Breast epithelium (tissue), 4 donors: Measurements from ENCODE around the gene INTS6. TPM values are rescaled to one million over a fixed set of nuclear protein-coding genes. Genes with fewer than 3 reads are reported as not detected.

ENCODE experiments used
- DNase-seq, 2 donors: peaks; one replicate each; pipeline ENCODE4 v3.0.0-alpha.2; 2019; ENCODE audit warnings: low spot score in 2 of 2
- H3K27ac ChIP-seq, 2 donors: fragments of 200-600 bp; sonication (generic) in 1 of 2; one replicate each; pipeline ENCODE4 v1.5.1; 2016 to 2019; ENCODE audit warnings: mild to moderate bottlenecking in 1 of 2
- H3K27me3 ChIP-seq, 2 donors: fragments of 200-600 bp; sonication (generic) in 1 of 2; one replicate each; pipeline versions ENCODE4 v1.5.1 to v1.6.0; 2017 to 2019; ENCODE audit warnings: control low read depth in 1 of 2, mild to moderate bottlenecking in 1 of 2
- H3K36me3 ChIP-seq: fragments of 200-600 bp; one replicate; pipeline ENCODE4 v1.5.1; 2019
- H3K4me1 ChIP-seq, 2 donors: fragments of 200-600 bp; sonication (generic); one replicate each; pipeline ENCODE4 v1.5.1; 2016 to 2019; ENCODE audit warnings: control low read depth in 1 of 2
- H3K4me3 ChIP-seq, 3 donors: fragments of 200-600 bp; sonication (generic); 1 replicate in 2 of 3; 2 replicates in 1 of 3; pipeline ENCODE4 v1.5.1; 2016 to 2019; ENCODE audit warnings: mild to moderate bottlenecking in 3 of 3, moderate library complexity in 2 of 3
- H3K9me3 ChIP-seq, 2 donors: fragments of 200-600 bp; sonication (generic) in 1 of 2; one replicate each; pipeline ENCODE4 v1.5.1; 2016 to 2019; ENCODE audit warnings: control low read depth in 1 of 2
- CTCF ChIP-seq, 3 donors: fragments of 450-650 bp; IDR thresholded peaks; one replicate each; pipeline ENCODE4 v1.5.1; 2016 to 2017; ENCODE audit warnings: antibody characterized with exemption in 3 of 3, mild to moderate bottlenecking in 3 of 3, moderate library complexity in 3 of 3
- POLR2A ChIP-seq: fragments of 450-650 bp; IDR thresholded peaks from one replicate; pipeline ENCODE4 v1.6.1; 2016; ENCODE audit warnings: antibody characterized with exemption, mild to moderate bottlenecking, moderate library complexity
- POLR2AphosphoS5 ChIP-seq, 3 donors: sonication (generic); formaldehyde crosslinking; IDR thresholded peaks; one replicate each; pipeline ENCODE4 v1.6.1; 2017; ENCODE audit warnings: antibody characterized with exemption in 3 of 3
- intact Hi-C: fragments of 100-400 bp; cut with DNase I; formaldehyde crosslinking; loops from one replicate; pipeline ENCODE4 v1.15.1; 2023; ENCODE audit warnings: low total_unique reads
- total RNA-seq, 3 donors: library from RNA; depleted of rRNA; stranded (reverse); fragments of >200 nt; gene quantifications; one replicate each; pipeline ENCODE4 v1.1.0, GENCODE V29; 2016

INTS6 gene
- total RNA-seq, 3 donors from 2014 or later: 31.2 to 76.7 (median 50.5) TPM

- no peaks in the 10 kb centered on the region for H3K4me1 ChIP-seq
- H3K36me3 ChIP-seq: no peaks in the 10 kb centered on the region
- H3K4me3 ChIP-seq: no peak overlapping the region
- H3K27ac ChIP-seq: no peak overlapping the region
- TF ChIP-seq POLR2A: no peak
- TF ChIP-seq POLR2AphosphoS5 (IDR thresholded peaks at IDR 0.05): no peak
- no peak for TF ChIP-seq CTCF (IDR thresholded peaks at IDR 0.05)
- no peaks in the 10 kb centered on the region for H3K9me3 ChIP-seq
- intact Hi-C loops: no loop called here
- H3K27me3 ChIP-seq: no peaks in the 10 kb centered on the region
- no peak for DNase-seq
Observed at GRCh38 chr13:51321836-51322235, 131.0 kb downstream of the INTS6 start.

- Histone ChIP-seq H3K4me3 (no peak overlapping the region), H3K27me3 (no peaks in the 10 kb centered on the region), H3K4me1 (no peaks in the 10 kb centered on the region), H3K27ac (no peak overlapping the region), H3K36me3 (no peaks in the 10 kb centered on the region), H3K9me3 (no peaks in the 10 kb centered on the region)
- no peak for TF ChIP-seq POLR2A
- no peak for TF ChIP-seq CTCF (IDR thresholded peaks at IDR 0.05)
- no peak for TF ChIP-seq POLR2AphosphoS5 (IDR thresholded peaks at IDR 0.05)
- intact Hi-C loops: no loop called here
- DNase-seq: no peak
Observed at GRCh38 chr13:51318876-51319275, 134.0 kb downstream of the INTS6 start.

GRCh38 chr13:51318015-51318414, 134.8 kb downstream of the INTS6 start:
- H3K27me3 ChIP-seq: no peaks in the 10 kb centered on the region
- DNase-seq: no peak
- H3K4me1 ChIP-seq: no peaks in the 10 kb centered on the region
- intact Hi-C loops: no loop called here
- TF ChIP-seq POLR2AphosphoS5 (IDR thresholded peaks at IDR 0.05): no peak
- no peak for TF ChIP-seq POLR2A
- TF ChIP-seq CTCF (IDR thresholded peaks at IDR 0.05): no peak
- H3K9me3 ChIP-seq: no peaks in the 10 kb centered on the region
- H3K36me3 ChIP-seq: no peaks in the 10 kb centered on the region
- no peak overlapping the region for H3K27ac ChIP-seq
- no peak overlapping the region for H3K4me3 ChIP-seq

GRCh38 chr13:51317262-51317661, 135.6 kb downstream of the INTS6 start:
- Histone ChIP-seq H3K4me1 (no peaks in the 10 kb centered on the region), H3K27ac (no peak overlapping the region), H3K4me3 (no peak overlapping the region), H3K36me3 (no peaks in the 10 kb centered on the region), H3K9me3 (no peaks in the 10 kb centered on the region), H3K27me3 (no peaks in the 10 kb centered on the region)
- no peak for DNase-seq
- TF ChIP-seq POLR2A: no peak
- TF ChIP-seq CTCF (IDR thresholded peaks at IDR 0.05): no peak
- TF ChIP-seq POLR2AphosphoS5 (IDR thresholded peaks at IDR 0.05): no peak
- intact Hi-C loops: no loop called here

GRCh38 chr13:51313619-51314018, 139.2 kb downstream of the INTS6 start:
- no peaks in the 10 kb centered on the region for H3K27me3 ChIP-seq
- intact Hi-C loops: no loop called here
- H3K4me1 ChIP-seq: no peaks in the 10 kb centered on the region
- TF ChIP-seq POLR2A (no peak), CTCF (IDR thresholded peaks at IDR 0.05) (no peak), POLR2AphosphoS5 (IDR thresholded peaks at IDR 0.05) (no peak)
- H3K4me3 ChIP-seq: no peak overlapping the region
- H3K9me3 ChIP-seq: no peaks in the 10 kb centered on the region
- H3K27ac ChIP-seq: no peak overlapping the region
- H3K36me3 ChIP-seq: no peaks in the 10 kb centered on the region
- no peak for DNase-seq
